K562 (cell line): Measurements from ENCODE around the gene NDFIP1.

Source experiments
- HDAC3 ChIP-seq: fragments of 450-650 bp; IDR thresholded peaks from 2 replicates; pipeline ENCODE4 v1.6.1; 2018; ENCODE audit warnings: borderline replicate concordance, mild to moderate bottlenecking, moderate library complexity; ENCODE audit not compliant: partially characterized antibody
- MLLT1 ChIP-seq, 2 experiments: fragments of 450-650 bp; IDR thresholded peaks; 2 replicates each; pipeline ENCODE4 v1.6.1; 2016
- RAD21 ChIP-seq, 2 experiments: fragments of 250-450 bp in 1 of 2; fragments of 450-650 bp in 1 of 2; sonication (Bioruptor Pico) in 1 of 2; formaldehyde crosslinking in 1 of 2; IDR thresholded peaks in 1 of 2; conservative IDR thresholded peaks in 1 of 2; 2 replicates each; pipeline versions ENCODE4 v1.4.0 to v1.8.0; 2020 to 2022; ENCODE audit warnings: mild to moderate bottlenecking in 2 of 2, moderate library complexity in 1 of 2

- TF ChIP-seq MLLT1 (IDR thresholded peaks at IDR 0.05) (no peak), HDAC3 (no peak), RAD21 (CRISPR knock-in tag; conservative IDR thresholded peaks at IDR 0.05 in 1 of 2, IDR thresholded peaks at IDR 0.05 in 1 of 2) (no peak)
Observed at GRCh38 chr5:142080248-142080647, 28.3 kb upstream of the NDFIP1 start.
